Fibroblast of the conjunctiva (primary cell): Measurements from ENCODE around the gene RBM39.
"Not testable (repeated sequence)": the region's sequence is repeated elsewhere in the genome, so short reads cannot be mapped to it uniquely, and the experiment has no call there.

ENCODE experiments used
- DNase-seq: peaks from one replicate; pipeline ENCODE4 v3.0.0-alpha.2; 2010; ENCODE audit warnings: low read depth

Gene RBM39

DNA sequence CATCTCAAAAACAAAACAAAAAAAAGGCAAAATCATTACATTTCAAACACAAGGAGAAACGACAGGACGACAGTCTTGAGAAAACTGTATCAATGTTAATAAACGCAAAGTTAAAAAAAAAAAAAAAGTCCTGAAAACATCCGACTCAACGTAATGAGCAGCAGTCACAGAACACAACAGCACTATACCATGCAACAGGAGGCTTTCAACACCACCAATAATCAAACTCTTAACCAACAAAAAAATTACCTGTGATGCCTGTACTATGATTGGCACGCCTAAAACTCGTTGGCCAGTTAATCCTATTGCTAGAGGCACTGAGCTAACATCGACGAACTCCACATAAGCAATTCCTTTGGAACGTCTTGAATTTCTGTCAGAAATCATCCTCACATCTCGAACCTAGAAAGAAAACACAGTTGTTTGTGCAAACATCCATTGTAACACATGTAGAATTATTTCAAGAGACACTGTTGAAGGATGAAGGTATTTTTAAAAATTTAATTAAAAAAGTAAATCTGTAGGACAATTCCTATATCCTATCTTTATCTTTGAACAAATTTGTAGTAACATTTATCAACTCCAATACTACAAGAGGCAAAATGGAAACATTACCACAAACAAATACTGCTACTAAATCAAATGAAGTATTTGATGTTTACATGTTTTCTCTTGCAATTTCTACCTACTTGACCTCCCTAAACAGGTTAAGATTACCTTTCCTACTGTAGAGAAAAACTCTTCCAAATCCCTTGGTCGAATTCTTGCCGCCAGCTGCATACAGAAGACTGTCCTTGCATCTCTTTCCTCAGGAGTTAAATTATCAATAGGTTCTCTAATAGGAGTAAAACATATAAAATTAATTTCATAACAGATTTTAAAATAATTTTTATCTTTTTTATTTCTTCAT, 17.5 kb downstream of the RBM39 start:
- DNase-seq = no peak

DNA sequence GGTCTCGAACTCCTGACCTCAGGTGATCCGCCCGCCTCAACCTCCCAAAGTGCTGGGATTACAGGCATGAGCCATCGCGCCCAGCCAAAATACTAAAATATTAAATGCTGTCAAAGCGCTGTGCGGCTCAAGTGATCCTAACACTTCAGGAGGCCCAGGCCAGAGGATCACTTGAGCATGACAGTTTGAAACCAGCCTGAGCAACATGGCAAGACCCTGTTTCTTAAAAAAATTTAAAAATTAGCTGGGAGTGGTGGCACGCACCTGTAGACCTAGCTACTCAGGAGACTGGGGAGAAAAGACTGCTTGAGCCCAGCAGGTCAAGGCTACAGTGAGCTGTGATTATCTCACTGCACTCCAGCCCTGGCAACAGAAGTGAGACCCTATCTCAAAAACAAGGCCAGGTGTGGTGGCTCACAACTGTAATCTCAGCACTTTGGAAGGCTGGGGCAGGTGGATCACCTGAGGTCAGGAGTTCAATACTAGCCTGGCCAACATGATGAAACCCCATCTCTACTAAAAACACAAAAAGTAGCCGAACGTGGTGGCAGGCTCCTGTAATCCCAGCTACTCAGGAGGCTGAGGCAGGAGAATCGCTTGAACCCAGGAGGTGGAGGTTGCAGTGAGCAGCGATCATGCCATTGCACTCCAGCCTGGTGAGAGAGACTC, 18.3 kb downstream of the RBM39 start:
- not testable (repeated sequence) for DNase-seq

DNA sequence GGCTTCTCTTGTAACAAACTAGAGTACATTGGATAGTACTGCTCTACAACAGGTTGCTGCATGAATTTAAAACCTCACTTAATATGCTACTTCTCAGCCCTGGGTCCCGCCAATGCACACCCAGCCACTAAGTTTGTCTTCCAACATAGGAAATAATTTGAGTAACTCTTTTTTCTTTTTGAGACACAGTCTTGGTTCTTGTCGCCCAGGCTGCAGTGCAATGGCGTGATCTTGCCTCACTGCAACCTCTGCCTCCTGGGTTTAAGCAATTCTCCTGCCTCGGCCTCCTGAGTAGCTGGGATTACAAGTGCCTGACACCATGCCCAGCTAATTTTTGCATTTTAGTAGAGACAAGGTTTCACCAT, 18.8 kb downstream of the RBM39 start:
- DNase-seq = not testable (repeated sequence)

DNA sequence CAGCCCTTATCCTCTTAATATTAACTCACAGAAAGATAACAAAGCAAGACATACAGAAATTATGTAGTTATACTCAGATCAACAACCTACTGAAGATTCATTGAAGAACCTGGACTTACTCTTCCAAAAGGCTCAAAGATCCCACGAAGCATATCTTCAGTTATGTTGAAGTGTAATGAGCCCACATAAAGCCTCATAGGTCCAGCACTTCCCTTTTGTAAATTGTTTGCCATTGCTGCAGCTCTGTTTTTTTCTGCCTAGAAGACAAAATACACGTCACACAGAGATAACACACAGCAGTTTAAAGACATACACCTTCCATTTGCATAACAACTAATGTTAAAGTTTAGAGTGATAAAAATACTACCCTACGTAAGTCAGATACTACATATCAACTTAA, 20.4 kb downstream of the RBM39 start:
- no peak for DNase-seq

DNA sequence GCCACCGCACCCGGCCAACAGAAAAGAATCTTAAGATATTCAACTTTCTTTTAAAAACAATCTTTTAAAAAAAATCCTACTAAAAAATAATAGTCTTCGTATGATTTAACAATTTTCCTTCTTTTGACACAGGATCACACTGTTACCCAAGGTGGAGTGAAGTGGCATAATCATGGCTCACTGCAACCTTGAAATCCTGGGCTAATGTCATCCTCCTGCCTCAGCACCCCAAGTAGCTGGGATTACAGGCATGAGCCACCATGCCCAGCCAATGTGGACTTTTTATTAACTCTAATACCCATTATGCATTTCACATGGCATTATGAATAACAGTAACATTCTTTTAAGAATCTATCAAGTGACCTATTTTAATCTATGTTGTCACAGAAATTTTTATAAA, 20.8 kb downstream of the RBM39 start:
- no peak for DNase-seq

DNA sequence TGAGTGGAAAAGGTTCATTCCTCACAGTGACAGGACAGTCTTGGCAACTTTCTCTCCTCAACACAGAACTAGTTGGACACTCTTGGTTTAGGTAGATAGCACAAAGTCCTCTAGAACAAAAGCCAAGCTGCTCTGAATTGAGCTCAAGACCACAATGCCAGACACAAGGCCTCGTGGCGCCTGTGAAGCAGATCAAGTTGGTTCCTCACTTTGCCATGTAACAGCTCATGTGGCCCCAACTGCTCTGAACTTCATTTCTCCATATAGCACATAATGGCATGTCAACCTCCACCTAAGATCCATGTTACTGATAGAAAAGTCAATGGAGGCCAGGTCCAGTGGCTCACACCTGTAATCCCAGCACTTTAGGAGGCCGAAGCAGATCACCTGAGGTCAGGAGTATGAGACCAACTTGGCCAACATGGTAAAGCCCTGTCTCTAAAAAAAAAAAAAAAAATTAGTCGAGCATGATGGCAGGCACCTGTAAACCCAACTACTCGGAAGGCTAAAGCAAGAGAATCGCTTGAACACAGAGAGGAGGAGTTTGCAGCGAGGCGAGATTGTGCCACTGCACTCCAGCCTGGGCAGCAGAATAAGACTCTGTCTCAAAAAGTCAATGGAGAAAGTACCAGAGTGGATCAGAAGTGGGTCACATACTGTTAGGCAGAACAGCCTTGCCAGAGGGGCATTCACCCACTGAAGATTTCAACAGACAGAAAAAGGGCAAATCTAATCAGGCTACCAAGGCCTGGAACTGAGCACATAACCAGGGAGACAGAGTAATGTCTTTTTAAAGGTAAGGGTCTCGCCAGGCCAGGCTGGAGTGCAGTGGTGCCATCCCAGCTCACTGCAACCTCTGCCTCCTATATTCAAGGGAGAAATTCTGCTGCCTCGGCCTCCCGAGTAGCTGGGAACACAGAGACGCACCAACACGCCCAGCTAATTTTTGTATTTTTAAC, 21.6 kb downstream of the RBM39 start:
- DNase-seq = no peak

DNA sequence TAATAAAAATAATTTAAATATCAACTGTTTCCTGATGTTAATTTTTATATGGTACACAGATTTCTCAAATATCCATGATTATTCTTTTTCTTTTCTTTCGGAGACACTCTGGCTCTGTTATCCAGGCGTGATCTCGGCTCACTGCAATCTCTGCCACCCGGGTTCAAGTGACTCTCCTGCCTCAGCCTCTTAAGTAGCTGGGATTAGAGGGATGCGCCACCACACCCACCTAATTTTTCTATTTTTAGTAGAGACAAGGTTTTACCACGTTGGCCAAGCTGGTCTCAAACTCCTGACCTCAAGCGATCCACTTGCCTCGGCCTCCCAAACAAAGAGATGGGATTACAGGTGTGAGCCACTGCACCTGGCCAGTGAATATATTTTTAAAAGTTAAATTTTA, 22.3 kb downstream of the RBM39 start:
- no peak for DNase-seq

DNA sequence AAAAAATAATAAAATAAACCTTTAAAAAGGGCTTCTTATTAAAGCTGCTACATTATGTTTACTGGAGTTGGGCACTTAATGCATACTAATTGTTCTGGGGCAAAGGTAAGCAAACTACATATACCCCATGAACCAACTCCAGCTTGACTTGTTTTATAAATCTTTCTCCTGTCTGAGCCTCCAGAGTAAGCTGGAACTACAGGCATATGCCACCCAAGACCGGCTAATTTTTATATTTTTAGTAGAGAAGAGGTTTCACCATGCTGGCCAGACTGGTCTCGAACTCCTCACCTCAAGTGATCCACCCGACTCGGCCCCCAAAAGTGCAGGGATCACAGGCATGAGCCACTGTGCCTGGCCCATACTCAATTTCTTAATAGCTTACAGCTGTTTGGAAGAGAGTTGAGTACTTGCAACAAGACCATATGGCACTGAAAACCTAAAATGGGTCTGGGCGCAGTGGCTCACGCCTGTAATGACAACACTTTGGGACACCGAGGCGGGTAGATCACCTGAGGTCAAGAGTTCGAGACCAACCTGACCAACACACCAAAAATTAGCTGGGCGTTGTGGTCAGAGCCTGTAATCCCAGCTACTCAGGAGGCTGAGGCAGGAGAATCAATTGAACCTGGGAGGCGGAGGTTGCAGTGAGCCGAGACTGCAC, 23.0 kb downstream of the RBM39 start:
- DNase-seq = peak; percentile 30

DNA sequence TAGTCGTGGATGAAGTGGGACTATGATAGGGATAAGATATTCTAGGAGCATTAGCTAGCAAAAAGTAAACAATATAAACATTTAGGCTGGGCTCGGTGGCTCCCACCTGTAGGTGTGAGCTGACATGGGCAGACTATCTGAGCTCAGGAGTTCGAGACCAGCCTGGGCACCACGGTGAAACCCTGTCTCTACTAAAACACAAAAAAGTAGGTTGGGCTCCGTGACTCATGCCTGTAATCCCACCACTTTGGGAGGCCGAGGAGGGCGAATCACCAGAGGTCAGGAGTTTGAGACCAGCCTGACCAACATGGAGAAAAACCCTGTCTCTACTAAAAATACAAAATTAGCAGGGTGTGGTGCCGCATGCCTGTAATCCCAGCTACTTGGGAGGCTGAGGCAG, 23.7 kb downstream of the RBM39 start:
- not testable (repeated sequence) for DNase-seq

DNA sequence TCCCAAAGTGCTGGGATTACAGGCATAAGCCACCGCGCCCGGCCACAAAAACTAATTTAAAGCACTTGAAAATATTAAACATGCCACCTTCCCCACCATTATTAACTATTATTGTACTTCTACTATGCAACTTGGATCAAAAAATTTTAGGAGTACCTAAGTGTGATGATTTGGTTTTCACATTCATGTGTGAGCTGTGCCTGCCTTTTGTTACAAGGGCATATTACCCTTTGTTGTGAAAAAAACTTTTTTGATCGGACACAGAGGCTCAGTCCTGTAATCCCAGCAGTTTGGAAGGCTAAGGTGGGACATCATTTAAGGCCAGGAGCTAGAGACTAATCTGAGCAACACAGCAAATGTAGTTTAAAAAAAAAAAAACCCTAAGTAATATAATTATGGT, 25.7 kb downstream of the RBM39 start:
- DNase-seq = no peak

DNA sequence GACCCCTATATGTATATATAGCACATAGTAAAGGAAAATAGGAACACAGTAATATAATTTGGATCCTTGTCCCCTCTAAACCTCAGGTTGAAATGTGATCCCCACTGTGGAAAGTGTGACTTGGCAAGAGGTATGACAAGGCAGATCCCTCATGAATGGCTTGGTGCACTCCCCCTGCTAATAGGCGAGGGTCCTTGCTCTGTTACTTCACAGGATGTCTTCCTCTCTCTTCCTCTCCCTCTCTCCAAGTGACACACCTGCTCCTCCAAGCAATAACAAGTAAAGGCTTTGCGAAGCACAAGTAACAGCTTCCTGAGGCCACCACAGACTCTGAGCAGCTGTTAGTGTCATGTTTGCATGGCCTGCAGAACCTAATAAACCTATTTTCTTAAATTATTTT, 26.4 kb downstream of the RBM39 start:
- DNase-seq = no peak

DNA sequence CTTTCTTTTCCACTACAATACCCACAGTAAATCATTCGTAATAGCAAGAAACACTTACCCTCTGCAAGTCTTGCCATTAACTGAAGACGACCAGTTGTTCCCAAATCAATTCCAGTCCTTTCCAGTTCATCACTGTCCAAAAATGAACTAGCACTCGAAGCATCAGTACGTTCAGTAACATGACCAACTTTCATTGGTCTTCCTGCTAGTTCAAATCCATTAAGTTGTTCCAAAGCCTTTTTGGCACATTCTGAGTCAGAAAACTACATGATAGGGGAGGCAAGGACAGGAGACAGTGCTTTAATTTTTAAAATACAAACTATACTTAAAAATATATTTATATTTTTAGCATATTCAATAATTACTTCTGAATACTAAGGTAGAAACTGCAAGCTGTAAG, 27.9 kb downstream of the RBM39 start:
- DNase-seq = no peak

DNA sequence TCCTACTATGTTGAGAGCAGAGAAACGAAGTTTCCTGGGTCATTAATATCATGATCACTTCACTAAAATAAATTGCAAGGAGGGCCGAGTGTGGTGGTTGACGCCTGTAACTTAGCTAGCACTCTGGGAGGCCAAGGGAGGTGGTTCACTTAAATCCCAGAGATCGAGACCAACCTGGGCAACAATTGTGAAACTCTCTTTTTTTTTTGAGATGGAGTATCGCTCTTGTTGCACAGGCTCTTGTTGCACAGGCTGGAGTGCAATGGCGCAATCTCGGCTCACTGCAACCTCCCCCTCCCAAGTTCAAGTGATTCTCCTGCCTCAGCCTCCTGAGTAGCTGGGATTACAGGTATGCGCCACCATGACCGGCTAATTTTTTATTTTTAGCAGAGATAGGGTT, 28.9 kb downstream of the RBM39 start:
- DNase-seq = not testable (repeated sequence)

DNA sequence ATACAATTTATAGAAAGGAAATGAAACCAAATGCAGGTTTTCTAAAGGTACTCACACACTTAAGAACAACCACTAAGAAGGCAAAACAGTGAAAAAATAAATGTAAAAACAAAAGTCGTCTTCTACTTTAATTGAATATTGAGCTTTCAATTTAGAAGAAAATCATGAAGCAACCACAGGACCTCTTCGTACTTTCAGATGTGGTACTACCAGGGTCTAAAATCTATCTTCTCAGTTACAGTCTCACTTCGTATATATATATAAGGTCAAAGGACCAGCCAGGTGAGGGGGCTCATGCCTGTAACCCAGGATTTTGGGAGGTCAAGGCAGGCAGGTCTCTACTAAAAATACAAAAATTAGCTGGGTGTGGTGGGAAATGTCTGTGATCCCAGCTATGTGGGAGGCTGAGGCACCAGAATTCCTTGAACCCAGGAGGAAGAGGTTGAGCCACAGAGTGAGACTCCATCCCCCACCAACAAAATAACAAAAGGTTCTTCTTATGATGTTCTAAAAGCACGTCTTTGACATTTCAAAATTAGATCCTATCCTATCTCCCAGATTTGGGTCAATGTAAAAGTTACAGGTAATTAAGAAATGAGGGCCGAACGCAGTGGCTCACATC, 30.4 kb downstream of the RBM39 start:
- no peak for DNase-seq

DNA sequence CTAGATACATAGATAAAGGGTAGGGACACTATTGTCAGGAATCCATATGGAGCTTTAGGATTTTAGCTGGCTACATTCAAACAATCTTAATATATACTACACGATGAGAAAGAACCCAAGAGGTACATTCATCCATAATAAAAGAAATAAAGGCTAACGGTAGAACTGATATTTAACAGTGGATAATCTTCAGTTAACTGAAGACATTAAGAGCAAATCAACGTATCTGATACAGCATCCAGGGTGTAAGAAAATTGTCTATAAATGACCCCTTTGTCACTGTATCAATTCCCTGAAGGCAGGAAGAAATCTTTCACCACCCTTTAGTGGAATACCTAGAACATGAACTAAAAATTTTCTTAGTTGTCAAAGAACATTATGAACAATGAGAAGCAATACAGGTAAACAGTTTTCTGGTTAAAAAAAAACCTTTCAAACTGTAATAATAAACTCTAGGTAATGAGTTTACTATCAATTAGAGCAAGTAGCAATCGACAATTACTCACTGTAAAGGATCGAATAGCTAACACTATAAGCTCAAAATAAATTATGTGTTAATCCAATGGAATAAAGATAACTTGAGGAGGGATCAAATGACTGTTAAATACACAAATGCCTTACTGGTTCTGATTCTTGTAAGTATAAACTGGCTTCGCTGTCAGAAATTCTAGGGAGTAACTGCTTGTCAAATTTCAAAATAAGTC, 31.0 kb downstream of the RBM39 start:
- no peak for DNase-seq

DNA sequence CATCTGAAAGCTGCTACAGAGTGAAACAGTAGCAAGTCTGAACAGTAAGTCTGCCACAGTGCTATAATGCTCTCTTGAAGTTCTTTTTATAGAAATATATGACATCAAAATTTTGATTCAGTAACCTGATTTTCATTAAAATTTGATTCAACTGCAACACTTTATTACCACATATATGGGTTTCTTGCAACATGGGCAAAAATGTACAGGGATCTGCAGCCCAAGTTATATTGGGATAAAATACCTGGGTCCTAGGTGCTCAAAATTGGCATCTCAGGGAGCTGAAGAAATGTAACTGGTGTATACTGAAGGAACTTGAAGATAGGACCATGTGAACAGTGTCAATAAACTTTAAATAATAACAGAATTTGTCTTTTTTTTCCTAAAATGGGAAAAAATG, 32.0 kb downstream of the RBM39 start:
- no peak for DNase-seq

DNA sequence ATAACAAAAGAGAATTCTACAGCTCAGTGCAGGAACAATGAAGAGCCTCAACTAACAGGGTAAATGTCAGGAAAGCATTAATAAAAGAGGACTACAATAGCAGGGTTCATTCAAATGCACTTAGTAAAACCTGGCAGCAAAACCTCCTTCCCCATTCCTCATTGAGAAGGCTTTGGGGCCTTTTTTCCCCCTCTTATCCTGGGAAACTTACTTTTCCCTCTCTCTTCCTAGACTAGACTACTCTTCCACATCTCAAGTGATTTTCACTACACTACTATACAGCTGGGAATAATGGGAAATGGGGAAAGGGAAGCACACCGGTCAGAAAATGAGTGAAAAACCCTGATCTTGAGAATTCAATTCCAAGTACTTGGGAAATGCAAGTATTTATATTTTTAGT, 32.8 kb downstream of the RBM39 start:
- no peak for DNase-seq

DNA sequence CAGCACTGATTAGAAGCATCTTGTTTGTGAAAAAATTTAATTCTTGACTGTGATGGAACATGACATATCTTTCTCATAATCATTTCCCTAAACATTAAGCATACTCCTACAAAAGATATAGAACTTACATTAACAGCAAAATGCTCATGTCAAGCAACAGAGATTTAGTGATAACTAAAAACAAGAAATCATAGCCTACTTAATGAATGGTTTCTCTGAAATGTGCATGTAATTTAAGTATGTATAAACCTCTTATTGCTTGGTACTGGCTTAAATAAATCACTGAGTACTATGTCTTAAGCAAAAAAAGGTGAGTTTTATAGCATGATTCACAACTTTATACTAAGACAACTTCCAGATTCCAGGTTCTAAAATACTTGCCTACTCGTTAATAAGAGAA, 33.6 kb downstream of the RBM39 start:
- no peak for DNase-seq

DNA sequence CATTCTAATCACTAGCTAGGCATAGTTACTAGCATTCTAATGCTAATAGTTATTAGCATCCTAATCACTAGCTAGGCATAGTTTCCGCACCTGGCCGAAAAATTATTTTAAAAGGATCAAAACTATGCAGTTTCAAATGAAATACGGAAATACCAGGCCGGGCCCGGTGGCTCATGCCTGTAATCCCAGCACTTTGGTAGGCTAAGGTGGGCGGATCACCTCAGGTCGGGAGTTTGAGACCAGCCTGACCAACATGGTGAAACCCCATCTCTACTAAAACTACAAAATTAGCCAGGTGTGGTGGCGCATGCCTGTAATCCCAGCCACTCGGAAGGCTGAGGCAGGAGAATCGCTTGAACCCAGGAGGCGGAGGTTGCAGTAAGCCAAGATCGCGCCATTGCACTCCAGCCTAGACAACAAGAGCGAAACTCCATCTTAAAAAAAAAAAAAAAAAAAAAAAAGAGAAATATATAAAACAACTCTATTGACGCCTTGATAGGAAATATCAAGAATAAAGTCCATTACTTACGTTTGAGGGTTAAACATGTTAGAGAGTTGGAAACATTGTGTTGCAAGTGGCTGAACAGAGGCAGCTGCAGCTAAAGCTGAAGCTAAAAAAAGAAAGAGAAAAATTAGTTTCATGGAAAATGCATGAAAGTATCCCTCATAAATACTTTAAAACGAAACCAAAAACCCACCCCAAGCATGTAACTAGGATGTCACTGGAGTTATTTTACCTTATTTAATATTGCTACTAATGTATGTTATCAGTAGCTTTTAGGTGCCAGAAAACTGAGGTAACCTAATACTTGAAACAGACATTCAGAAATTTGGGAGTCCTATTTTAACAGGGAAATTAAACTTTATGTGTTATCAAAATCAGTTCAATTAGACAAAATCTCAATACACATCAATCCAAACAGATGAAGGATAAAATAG, 35.2 kb downstream of the RBM39 start:
- not testable (repeated sequence) for DNase-seq

DNA sequence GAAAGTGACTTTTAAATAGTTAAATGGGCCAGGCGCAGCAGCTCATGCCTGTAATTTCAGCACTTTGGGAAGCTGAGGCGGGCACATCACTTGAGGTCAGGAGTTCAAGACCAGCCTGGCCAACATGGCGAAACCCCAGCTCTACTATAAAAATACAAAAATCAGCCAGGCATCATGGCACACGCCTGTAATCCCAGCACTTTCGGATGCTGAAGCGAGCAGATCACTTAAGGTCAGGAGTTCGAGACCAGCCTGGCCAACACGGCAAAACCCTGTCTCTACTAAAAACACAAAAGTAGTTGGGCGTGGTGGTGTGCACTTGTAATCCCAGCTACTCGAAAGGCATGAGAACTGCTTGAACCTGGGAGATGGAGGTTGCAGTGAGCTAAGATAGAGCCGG, 36.2 kb downstream of the RBM39 start:
- DNase-seq = not testable (repeated sequence)
